Measurements from ENCODE around the gene TMEM229A. TPM values are rescaled to one million over a fixed set of nuclear protein-coding genes. Genes with fewer than 3 reads are reported as not detected.

Gene TMEM229A
- total and polyA plus RNA-seq, 10 of the 15 experiments (the other 5 are each of a cell fraction or from before 2014, with no cell fraction given): not detected

Other genes starting within 250 kb of the TMEM229A start
- gene HYAL4, start 187.9 kb downstream of the TMEM229A start, total RNA-seq (2014; rRNA removed): 0.16 and 0.28 TPM in 2 replicates
- 0.22 and 0.32 TPM in 2 replicates for gene HYAL4, start 187.9 kb downstream of the TMEM229A start, total RNA-seq (2014; rRNA removed; fragmentation: Illumina TruSeq; extraction: Trizol)
- 0.37 TPM in 1 of 2 replicates, not detected in the other for gene HYAL4, start 187.9 kb downstream of the TMEM229A start, total RNA-seq (2021)
- gene HYAL4, start 187.9 kb downstream of the TMEM229A start, polyA plus RNA-seq (2011; rRNA removed): 0.88 and 1.1 TPM in 2 replicates
- gene HYAL4, start 187.9 kb downstream of the TMEM229A start, polyA plus RNA-seq (2014; fragmentation: Illumina TruSeq; extraction: Trizol): 0.26 TPM in 1 of 2 replicates, not detected in the other
- gene HYAL4, start 187.9 kb downstream of the TMEM229A start, polyA plus RNA-seq (2014; fragmentation: Nextera tagmentation; extraction: Ambion mirVana): under 1 TPM; 0.20 to 0.26 TPM
- gene HYAL4, start 187.9 kb downstream of the TMEM229A start, polyA plus RNA-seq (2014; rRNA removed): 0.40 TPM in 1 of 2 replicates, not detected in the other
- gene HYAL4, start 187.9 kb downstream of the TMEM229A start, polyA plus RNA-seq (2016; fragmentation: Nextera tagmentation; extraction: Ambion mirVana): under 1 TPM; 0.14 to 0.37 TPM
- not detected in 2 replicates for gene SPAM1, start 107.8 kb downstream of the TMEM229A start, total RNA-seq (2014; rRNA removed)
- gene SPAM1, start 107.8 kb downstream of the TMEM229A start, total RNA-seq (2014; rRNA removed; fragmentation: Illumina TruSeq; extraction: Trizol): not detected in 2 replicates
- gene SPAM1, start 107.8 kb downstream of the TMEM229A start, total RNA-seq (2021): not detected in 2 replicates
- not detected in 2 replicates for gene SPAM1, start 107.8 kb downstream of the TMEM229A start, polyA plus RNA-seq (2011; rRNA removed)
- gene SPAM1, start 107.8 kb downstream of the TMEM229A start, polyA plus RNA-seq (2014; fragmentation: Illumina TruSeq; extraction: Trizol): not detected in 2 replicates
- gene SPAM1, start 107.8 kb downstream of the TMEM229A start, polyA plus RNA-seq (2014; fragmentation: Nextera tagmentation; extraction: Ambion mirVana): not detected
- not detected in 2 replicates for gene SPAM1, start 107.8 kb downstream of the TMEM229A start, polyA plus RNA-seq (2014; rRNA removed)
- gene SPAM1, start 107.8 kb downstream of the TMEM229A start, polyA plus RNA-seq (2016; fragmentation: Nextera tagmentation; extraction: Ambion mirVana): not detected